Ishikawa (cell line): ENCODE results near the gene ADCY5.

Experiments
- CEBPB ChIP-seq: IDR thresholded peaks from 2 replicates; pipeline ENCODE4 v1.6.1; 2012
- EP300 ChIP-seq: IDR thresholded peaks from 2 replicates; pipeline ENCODE4 v1.6.1; 2012; ENCODE audit warnings: borderline replicate concordance
- TEAD4 ChIP-seq: IDR thresholded peaks from 2 replicates; pipeline ENCODE4 v1.6.1; 2012
- YY1 ChIP-seq: IDR thresholded peaks from 2 replicates; pipeline ENCODE4 v1.6.1; 2012; ENCODE audit warnings: low read depth
- TF ChIP-seq, protein P1 (sequence below): IDR thresholded peaks from 2 replicates; pipeline ENCODE4 v1.6.1; 2012

DNA sequence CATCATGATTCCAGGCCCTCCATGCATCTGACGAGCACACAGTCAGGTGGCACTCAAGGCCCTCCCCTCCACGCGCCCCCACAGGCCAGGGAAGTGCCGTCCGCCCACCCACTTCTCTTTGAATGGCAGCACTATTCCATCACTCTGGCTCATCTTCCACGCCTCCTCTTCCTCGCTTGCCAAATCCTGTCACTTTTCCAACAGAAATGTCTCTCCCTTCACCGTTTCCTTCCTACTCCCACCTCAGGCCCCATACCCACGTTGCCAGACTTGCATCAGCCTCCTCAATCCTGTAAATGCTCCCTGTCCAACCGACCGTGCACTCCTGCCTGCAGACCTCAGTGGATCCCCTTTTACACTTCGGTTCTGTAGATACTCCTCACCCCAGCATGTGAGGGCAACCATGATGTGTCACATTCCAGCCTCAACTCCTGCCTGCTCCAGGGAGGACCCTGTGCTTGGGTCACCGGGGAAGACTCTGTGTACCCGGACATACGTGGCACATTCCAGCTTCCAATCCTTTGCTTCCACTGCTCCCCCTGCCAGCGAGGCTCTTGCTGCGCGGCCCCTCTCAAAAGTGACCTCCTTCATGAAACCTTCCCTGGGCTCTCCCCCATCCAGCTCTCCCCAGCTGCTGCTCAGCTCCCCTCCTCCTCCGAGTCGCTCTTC, 29.6 kb downstream of the ADCY5 start:
- no peak for TF ChIP-seq EP300
- TF ChIP-seq, protein P1, sequence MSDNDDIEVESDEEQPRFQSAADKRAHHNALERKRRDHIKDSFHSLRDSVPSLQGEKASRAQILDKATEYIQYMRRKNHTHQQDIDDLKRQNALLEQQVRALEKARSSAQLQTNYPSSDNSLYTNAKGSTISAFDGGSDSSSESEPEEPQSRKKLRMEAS, result no peak
- no peak for TF ChIP-seq CEBPB
- TF ChIP-seq TEAD4, result no peak
- no peak for TF ChIP-seq YY1
